H1 (cell line): ENCODE data around the gene MATN1. TPM values are rescaled to one million over a fixed set of nuclear protein-coding genes. Genes with fewer than 3 reads are reported as not detected.

Source experiments
- ATF3 ChIP-seq: IDR thresholded peaks from 2 replicates; pipeline ENCODE4 v1.6.1; 2011; ENCODE audit warnings: low read depth, mild to moderate bottlenecking, low read length; ENCODE audit not compliant: insufficient read depth
- BACH1 ChIP-seq: IDR thresholded peaks from 2 replicates; pipeline ENCODE4 v1.6.1; 2012; ENCODE audit warnings: low read length, improper control_type of control experiment
- CHD1 ChIP-seq: IDR thresholded peaks from 2 replicates; pipeline ENCODE4 v1.6.1; 2012; ENCODE audit warnings: low read depth, low read length, improper control_type of control experiment
- polyA plus RNA-seq, 7 experiments: library from polyadenylated mRNA; depleted of rRNA in 3 of 7; stranded (reverse) in 5 of 7; unstranded in 2 of 7; fragments of >200 nt in 5 of 7; fragments of 200-250 nt in 2 of 7; gene quantifications; 1 replicate in 5 of 7; 2 replicates in 1 of 7; 4 replicates in 1 of 7; pipeline versions ENCODE4 v1.2.1 to v1.2.3, GENCODE V29; 2011 to 2013; ENCODE audit warnings: missing spikeins in 2 of 7, mixed read lengths in 2 of 7
- total RNA-seq: library from RNA; stranded (reverse); fragmentation: NEBNext Ultra II Directional; extraction: Animal tissue kit (Norgen Biotek cat#: 25700); gene quantifications from 2 replicates; pipeline ENCODE4 v1.2.1, GENCODE V29; 2021
- TF ChIP-seq, protein P1 (sequence below): IDR thresholded peaks from 2 replicates; pipeline ENCODE4 v1.6.1; 2012; ENCODE audit warnings: inconsistent platforms

MATN1 gene
- total and polyA plus RNA-seq, 2 of the 8 experiments (the other 6 are each of a cell fraction or from before 2014, with no cell fraction given) = 0.12 to 0.28 TPM

- TF ChIP-seq, protein P1, sequence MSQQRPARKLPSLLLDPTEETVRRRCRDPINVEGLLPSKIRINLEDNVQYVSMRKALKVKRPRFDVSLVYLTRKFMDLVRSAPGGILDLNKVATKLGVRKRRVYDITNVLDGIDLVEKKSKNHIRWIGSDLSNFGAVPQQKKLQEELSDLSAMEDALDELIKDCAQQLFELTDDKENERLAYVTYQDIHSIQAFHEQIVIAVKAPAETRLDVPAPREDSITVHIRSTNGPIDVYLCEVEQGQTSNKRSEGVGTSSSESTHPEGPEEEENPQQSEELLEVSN = no peak
- no peak for TF ChIP-seq ATF3
- TF ChIP-seq BACH1 = no peak
- no peak for TF ChIP-seq CHD1
Observed at GRCh38 chr1:30727824-30728223, 4.4 kb upstream of the MATN1 start (continued).
